Measurements from ENCODE around the gene SAMM50.

The SAMM50 gene

DNA sequence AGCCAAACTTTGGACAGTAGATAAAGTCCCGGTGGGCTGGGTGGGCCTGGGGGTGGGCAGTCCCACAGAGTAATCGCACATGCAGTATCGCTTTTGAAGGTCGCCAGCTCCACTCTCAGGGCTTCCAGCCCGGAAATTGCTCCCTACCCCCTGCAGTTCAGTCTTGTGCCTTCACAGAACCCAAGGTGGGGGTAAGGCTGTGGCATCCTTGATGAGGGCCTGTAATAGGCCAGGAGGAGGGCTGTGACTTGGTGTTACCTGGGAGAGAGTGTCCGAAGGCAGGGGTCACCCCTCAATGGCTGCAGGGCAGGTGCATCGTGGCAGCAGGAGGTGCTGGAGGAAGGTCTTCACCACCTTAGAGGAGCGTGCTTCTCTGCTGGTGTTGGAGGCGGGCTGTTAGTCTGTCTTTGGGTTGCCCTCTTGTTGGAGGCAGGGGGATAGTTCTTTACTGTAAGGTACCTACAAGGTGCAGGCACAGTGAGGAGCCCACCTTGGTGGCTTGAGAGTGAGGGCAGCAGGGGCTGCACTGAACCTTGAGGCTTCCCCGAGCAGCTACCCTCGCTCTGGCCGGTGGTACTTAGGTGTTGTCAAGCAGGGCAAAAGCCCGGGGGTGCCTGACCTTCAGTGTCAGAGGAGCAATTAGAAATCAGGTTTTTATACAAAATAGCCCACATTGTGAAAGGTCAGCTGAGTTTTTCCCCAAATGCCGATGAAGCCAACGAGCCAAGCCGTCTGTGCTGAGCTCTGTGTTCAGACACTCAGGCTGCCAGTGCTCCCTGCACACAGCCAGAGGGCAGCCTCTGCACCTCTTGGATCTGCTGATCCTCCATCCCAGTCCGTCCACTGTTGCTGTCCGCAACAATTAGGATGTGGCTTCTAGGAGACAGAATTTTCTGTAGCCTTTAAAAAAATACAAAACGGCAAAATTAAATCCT lies 21.9 kb downstream of the SAMM50 start:
- DNase-seq (ENCODE audit: low spot score) = no peak

DNA sequence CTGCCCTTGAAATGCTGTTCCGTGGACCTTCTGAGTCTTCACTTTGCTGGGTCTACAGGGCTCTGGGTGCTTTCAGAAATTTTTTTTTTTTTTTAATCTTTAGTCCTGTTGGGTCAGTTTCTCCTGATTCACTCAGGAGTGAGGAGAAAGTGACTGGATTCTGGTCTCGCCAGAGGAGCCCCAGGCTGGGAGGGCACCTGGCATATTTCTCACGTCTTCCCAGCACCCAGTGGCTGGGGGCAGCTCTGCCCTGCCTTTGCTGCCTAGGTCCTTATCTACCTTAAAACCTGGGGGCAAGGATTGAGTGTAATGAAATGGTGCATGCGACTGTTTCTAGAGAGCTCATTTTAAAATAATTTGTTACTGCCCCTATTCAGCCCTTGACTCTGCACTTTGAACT lies 23.3 kb downstream of the SAMM50 start:
- no peak for DNase-seq (ENCODE audit: low spot score)

DNA sequence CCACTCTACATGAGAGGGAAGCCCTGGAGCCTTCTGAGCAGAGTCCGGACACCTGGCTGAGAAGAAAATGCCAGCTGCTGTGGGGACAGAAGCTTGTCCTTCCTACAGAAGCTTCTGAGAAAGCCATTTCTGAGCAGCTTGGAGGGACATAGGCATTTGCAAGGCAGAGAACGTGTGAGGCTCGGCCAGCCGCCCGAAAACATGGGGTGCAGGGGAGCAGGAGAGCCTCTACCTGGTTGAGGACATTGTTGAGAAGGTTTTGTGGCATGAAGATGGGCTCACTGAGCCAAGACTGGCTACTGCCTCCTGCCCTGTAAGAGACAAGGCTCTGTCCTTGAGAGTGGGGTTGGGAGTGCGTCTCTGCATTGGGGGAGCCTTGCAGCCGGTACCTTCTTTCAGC lies 25.3 kb downstream of the SAMM50 start:
- DNase-seq (ENCODE audit: low spot score) = no peak

DNA sequence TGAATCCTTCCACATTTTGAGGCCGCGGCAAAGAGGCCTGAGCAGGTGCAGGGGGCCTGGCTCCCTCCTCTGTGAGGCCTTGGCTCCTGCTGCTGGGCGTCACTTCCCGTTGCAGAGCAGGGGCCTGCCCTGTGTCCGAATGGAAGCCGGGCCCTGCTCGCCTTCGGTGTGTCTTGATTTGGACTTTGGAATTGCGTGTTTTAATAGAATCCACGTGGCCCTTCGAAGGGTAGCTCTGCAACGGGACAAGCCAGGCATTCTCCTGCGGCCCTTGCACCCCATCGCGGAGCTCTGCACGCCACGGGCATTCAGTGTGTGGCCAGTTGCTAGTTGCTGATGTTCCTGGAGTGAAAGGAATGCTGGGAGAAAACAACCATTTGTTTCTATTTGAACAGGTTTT lies 25.8 kb downstream of the SAMM50 start:
- DNase-seq (ENCODE audit: low spot score) = no peak

DNA sequence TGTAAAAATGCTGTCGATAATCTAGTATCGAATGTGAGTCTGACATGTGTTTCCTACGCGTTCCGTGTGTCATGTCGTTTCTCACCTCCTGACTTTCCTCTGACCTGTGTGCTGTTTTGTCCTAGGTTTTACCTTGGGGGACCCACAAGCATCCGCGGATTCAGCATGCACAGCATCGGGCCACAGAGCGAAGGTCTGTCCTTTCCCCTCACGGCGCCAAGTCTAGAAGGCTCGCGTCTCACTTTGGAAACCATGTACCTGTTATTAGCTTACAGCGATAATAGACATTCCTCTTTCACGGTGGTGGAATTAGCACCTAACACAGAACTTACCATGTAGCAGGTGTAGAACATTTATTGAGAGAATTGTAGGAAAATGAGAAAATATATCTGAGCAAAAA lies 28.6 kb downstream of the SAMM50 start:
- DNase-seq (ENCODE audit: low spot score) = no peak

DNA sequence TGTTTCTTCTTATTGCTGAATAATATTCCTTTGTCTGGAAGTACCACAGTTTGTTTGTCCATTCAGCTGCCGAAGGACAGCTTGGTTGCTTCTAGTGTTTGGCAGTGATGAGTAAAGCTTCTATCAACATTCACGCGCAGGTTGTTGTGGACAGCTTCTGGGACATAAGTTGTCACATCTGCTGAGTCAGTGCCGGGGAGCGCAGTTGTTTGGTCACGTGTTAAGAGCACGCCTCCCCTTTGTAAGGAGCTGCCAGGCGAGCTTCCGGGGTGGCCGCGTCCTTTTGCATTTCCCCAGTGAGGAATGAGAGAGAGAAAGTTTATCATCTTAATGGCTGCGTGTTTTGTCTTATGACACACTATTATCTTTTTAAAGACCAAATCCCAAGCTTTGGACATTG lies 30.3 kb downstream of the SAMM50 start:
- no peak for DNase-seq (ENCODE audit: low spot score)

DNA sequence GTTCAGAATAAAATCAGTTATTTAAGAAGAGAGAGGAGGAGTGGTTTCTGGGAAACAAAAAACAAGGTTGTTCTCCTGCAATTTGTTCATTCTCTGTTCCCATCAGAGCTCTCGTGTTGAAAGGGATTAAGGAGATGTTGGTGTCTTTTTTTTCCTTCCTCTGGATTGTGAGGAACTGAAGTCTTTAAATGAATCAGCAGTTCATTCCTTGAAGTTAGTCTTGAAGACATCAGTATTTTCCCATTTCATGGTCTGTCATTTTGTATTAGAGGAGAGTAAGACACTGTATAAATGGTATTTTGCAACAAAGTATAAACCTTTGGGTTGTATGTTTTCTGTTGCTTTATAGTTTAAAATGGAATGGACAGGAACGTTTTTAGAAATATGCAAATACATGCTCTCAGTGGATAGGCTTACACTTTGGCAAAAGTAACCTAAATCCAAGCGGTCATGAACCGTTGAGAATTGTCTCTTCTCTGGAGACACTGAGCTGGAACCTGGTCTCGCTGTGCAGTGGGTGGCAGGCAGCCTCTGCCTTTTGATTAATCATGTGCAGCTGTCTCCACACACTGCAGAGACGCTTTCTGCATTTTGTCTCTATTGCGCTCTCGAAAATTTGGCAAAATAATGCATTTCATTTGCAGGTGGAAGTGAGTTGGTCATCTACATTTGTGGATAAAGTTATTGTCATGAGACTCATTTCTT lies 33.0 kb downstream of the SAMM50 start:
- DNase-seq (ENCODE audit: low spot score) = no peak

DNA sequence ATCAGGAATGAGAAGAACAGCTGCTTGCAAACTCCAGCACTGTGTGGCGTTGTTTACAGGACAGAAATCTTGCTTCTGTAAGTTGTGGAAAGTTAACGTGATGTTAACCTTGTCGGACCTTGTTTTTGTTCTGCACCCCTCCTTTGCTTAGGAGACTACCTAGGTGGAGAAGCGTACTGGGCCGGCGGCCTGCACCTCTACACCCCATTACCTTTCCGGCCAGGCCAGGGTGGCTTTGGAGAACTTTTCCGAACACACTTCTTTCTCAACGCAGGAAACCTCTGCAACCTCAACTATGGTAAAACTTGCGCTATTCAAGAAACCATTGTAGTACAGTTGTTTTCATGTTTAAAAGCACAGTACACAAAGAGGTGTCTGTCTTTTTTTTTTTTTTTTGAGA lies 33.7 kb downstream of the SAMM50 start:
- DNase-seq (ENCODE audit: low spot score) = no peak

DNA sequence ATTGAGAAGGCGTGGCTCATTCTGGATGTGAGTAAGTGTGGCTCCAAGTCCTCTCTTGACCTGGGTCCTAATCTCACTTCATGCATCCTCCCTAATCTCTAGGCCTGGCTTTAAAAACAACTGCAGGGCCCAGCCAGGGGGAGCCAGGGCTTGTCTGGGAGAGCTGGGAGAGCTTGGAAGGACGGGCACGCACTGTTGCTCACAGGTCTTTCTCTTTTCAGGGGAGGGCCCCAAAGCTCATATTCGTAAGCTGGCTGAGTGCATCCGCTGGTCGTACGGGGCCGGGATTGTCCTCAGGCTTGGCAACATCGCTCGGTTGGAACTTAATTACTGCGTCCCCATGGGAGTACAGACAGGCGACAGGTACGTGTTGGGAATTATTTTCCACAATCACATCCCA lies 34.8 kb downstream of the SAMM50 start:
- DNase-seq (ENCODE audit: low spot score) = no peak

DNA sequence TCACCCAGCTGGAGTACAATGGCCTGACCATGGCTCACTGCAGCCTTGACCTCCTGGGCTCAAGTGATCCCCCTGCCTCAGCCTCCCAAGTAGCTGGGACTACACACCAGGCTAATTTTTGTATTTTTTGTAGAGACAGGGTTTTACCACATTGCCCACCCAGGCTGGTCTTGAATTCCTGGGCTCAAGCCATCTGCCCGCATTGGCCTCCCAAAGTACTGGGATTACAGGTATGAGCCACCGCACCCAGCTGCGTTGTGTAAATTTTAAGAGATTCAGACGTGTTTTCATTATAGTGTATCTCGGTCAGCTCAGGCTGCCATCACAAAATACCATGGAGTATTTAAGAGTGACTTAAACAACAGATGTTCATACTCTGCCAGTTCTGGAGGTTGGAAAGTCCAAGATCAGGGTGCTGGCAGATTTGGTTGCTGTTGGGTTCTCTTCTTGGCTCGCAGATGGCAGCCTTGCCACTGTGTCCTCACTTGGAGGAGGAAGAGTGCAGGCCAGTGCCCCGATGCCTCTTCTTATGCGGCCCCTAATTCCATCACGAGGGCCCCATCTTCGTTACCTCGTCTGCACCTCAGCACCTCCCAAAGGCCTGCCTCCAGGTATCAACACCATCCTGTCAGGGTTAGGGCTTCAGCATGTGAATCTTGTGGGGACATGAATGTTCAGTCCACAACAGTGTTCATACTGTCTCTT lies 36.2 kb downstream of the SAMM50 start:
- DNase-seq (ENCODE audit: low spot score) = no peak

DNA sequence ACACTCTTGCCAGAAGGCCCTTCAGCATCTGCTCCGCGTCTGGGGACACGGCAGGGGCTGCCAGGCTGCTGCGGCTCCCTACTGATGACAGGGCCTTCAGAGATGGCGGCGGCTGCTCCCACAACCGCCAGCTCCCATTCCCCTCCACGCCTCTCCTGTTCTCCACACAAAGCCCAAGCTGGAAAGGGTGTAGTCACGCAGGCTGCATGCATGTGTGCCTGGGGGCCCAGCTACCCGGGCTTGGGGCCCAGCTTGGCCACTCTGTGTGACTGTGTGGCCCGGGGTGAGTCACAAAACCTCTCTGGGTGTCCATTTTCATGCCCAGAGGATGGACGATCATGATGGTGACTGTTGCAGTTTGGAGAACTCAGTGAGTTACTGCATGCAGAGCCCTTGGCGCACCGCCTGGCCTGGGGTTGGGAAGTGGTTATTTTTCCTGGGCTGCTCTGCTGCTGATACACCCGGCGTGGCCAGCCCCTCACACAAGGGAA lies 37.1 kb downstream of the SAMM50 start:
- DNase-seq (ENCODE audit: low spot score) = no peak

DNA sequence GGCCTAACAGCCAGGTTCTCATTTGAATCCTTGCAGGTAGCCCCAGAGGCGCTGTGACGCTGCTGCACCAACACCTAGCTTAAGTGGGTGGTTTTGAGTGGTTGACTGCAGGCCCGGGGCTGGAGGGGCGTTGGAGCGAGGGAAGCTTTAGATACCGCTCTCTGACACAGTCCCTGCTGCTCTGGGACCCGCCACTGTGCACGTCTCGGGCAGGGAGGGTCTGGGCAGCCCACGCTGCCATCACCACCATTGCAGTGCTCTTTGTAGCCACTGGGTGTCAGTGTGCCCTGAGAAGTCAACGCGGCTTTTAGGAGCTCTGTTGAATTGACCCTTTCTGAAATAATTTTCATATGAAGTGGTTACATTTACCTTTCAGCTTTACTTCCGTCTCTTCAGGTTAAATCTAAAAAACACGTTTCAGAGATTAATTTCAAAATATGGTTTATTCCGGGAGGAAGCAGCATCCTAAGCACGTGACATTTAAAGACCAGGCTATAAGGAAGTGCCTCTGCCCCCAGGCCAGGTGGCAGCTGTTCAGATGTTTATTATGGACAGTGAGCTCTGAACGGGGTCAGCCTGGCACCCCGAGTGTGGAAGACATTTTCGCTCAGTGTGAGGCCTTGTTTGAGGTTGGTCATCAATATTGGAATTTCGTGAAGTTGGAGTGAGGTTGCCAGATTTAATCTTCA lies 38.0 kb downstream of the SAMM50 start:
- DNase-seq (ENCODE audit: low spot score) = peak; percentile 65

DNA sequence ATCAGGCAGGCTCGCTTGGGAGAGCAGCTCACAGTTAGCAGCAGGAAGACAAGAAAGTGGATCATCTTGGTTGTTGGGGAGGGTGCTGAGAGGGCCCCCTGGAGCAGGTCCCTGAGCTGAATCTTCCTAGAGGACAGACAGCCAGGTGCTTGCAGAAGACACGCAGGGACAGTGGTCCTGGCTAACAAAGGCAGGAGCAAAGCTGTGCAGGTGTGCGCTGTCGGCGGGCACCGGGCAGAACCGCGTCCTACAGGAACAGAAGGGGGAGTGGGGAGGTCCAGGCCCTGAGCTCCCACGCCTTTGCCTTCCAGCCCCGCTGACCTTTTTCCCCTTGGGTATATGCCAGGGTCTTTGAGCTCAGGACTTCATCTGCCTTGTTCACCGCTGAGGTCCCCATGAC lies 38.8 kb downstream of the SAMM50 start:
- DNase-seq (ENCODE audit: low spot score) = no peak

DNA sequence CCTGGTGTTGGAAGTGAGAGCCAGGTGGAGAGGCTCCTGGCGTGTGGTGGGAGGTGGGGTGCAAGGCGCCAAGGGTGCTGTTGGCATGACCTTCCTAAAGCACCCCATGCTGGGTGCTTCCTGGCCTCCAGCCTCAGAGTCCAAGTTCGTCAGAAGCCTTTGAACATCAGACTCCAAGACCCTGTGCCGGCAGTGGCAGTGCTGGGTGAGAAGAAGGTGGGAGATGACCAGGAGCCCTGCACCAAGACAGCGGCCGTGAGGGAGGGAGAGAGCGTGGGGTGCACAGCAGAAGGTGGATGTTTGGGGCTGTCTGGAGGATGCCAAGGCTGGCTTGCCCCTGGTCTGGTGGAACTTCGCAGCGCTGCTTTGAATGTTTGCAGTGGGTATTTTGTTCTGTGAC lies 39.2 kb downstream of the SAMM50 start:
- DNase-seq (ENCODE audit: low spot score) = no peak

DNA sequence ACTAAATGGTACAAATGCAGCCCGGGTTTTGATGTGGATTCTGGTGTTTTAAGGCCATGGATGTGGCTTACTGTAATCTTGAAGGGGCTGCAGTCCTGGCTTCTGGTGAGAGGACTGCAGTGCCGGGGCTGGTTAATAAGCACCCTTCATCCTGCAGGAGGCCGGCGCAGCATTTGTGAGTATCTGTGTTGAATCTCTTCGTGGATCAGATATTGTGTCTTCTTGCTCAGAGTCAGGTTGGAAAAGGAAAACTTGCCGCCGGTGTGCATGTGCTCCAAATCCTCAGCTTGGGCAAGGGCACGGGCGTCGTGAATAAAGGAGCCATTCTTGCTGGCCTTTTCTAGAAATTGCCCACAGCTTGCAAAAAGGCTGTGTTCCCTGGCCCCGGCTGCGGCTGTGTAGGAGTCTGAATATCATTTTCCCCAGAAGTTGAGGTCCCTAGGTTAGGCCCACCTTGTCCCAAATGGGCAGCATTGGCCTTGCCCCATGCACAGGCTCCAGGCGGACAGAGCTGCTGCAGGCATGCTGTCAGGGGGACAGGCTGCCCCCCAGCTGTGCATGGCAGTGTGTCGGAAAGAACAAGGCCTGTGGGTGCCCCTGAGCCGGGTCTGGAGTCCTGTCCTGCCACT lies 39.9 kb downstream of the SAMM50 start:
- DNase-seq (ENCODE audit: low spot score) = no peak

DNA sequence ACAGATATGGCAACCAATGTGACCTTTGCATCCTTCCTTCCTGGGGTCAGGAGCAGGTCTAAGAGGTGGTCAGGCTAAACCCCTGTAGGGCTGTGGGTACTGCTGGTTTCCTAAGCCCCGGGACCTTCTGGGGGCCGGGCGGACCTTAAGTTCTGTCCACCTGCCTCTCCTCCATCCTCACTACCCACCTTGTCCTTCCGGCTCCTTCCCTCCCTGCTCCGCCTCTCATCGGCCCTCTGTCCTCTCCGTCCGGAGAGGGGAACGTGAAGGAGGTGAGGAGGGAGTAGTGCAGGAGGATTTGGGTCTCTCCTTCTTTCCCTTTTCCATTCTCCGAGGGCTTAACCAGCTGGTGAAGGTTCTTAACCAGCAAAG lies 40.5 kb downstream of the SAMM50 start:
- no peak for DNase-seq (ENCODE audit: low spot score)

DNA sequence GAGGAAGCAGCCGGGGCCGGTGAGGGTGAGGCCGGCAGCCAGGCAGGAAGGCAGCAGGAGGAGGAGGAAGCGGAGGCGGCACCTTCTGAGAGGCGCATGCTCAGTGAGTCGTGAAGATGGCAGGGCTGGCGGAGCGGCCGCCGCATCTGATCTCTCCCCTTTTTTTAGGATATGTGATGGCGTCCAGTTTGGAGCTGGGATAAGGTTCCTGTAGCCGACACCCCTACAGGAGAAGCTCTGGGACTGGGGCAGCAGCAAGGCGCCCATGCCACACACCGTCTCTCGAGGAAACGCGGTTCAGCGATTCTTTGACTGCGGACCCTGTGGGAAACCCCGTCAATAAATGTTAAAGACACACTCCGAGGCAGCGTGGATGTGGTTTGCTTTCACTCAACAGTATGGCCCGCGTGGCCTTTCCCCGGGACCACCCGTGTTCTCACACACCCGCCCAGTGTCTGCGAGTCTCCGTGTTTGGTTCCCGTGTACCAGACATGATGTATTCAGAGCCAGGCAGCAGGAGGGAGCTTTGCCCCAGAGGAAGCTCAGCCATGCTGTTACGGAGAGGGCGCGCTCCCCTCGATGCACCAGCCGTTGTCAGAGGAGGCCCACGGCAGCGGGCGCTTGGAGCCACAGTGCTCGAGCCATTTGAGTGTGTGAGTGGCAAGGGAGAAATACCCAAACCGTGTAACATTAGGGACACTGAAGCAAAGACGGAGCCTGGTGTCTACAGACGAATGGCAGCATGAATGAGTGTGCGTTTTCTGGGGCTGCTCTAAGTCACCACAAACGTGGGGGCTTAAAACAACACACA lies 41.1 kb downstream of the SAMM50 start:
- peak; percentile 66 for DNase-seq (ENCODE audit: low spot score)

DNA sequence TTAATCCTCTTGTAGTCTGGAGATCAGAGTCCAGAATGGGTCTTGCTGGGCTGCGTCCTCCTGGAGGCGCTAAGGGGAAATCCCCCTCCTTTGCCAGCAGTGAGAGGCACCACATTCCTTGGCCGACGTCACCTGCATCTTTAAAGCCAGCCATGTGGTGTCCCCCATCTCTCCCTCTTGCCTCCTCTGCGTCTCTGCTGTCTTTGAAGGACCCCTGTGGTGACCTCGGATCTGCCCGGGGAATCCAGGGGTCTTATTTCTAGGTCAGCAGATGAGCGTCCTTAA lies 41.7 kb downstream of the SAMM50 start:
- DNase-seq (ENCODE audit: low spot score) = no peak

DNA sequence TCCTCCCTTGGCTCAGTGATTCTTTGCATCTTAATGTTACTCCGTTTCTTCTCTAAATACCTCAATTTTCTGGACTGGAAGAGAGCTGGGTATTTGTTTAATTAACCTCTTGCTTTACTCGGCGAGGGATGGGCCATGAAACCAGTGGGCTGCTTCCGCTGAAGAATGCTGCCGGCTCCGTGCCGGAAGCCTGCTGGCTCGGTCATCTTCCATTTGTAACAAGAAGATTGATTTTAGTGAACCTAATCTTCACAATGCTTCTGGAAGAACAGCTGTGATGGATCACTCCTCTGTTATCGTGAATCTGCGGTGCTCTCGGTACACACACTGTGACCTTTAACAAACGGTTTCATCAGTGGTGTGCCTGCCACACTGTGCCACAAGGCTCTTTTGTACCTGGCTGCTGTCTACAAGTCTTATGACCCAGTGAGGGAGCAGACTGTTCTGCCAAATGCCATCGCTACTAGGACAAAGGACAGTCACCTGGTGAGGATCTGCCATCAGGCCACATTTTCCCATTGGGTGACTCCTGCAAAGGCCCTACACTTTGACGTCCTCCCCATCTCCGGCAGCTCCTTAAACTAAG lies 43.5 kb downstream of the SAMM50 start:
- DNase-seq (ENCODE audit: low spot score) = no peak

DNA sequence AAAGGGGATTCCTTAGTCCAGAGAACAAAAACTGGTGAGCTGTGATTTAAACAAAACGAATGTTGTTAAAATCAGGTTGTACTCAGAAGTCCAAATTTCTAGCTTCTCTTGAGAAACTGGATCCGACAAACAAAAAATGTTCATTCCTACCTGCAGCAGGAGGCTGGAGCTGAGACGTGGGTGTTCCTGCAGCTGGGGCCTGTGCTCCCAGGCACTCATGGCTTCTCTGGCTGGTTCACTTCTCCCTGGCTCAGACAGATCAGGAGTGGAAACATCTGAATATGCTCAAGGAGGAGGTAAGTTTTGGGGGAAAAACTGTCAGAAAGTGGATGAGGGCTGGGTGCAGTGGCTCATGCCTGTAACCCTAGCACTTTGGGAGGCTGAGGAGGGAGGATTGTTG lies 44.1 kb downstream of the SAMM50 start:
- no peak for DNase-seq (ENCODE audit: low spot score)

DNA sequence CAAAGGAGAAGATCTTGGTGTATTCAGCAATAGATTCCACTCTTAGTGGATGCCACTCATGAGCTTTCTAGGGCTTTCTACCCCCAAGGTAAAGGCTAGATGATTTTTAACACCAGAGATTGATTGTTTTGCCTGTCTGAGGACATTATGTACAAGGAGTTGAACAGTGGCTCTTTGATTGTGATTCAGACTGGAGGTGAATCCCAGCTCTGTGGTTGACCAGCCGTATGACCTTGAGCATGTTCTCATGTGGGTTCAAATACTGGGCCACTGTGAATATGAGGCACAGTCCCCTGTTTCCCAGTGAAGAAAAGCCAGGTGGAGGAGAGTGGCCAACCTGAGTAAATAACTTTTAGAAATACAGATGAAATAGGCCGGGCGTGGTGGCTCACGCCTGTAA lies 44.9 kb downstream of the SAMM50 start:
- DNase-seq (ENCODE audit: low spot score) = no peak

Data from CD4-positive, alpha-beta T cell treated with Interleukin-15 for 4 hours (primary cell).